GM18873 (cell line): ENCODE data around the gene ARHGDIG.
"Not testable (repeated sequence)": the region's sequence is repeated elsewhere in the genome, so short reads cannot be mapped to it uniquely, and the experiment has no call there.

Experiments used
- ATAC-seq: cut with Tn5 transposase; IDR thresholded peaks from one replicate; pipeline ENCODE4 v1.9.1; 2021; ENCODE audit warnings: mild to moderate bottlenecking, moderate library complexity, moderate number of reproducible peaks; ENCODE audit not compliant: unreplicated experiment, low FRiP score

The ARHGDIG gene

GRCh38 chr16:280552-280951 lies at the start of gene ARHGDIG:
Gene ARHGDIG, plus strand, starts transcription at chr16:280591. Its CDS starts 90 bp downstream, at chr16:280681.
- ATAC-seq = no peak

- no peak for ATAC-seq
Observed at GRCh38 chr16:230949-231348, 49.4 kb upstream of the ARHGDIG start.

GRCh38 chr16:234468-235305 lies 45.7 kb upstream of the ARHGDIG start, which contains the start of gene FAM234A:
Gene FAM234A, plus strand, starts transcription at chr16:234821. Its CDS starts 19,593 bp downstream, at chr16:254414.
- ATAC-seq = peak; percentile 82

GRCh38 chr16:239948-240277 lies 40.5 kb upstream of the ARHGDIG start:
- no peak for ATAC-seq

GRCh38 chr16:240559-240958 lies 39.8 kb upstream of the ARHGDIG start:
- ATAC-seq = no peak

GRCh38 chr16:242281-242680 lies 38.1 kb upstream of the ARHGDIG start:
- ATAC-seq = no peak

GRCh38 chr16:243348-243747 lies 37.0 kb upstream of the ARHGDIG start:
- no peak for ATAC-seq

- ATAC-seq = no peak
Observed at GRCh38 chr16:245105-245504, 35.3 kb upstream of the ARHGDIG start.

- no peak for ATAC-seq
Observed at GRCh38 chr16:247027-247426, 33.4 kb upstream of the ARHGDIG start.

- ATAC-seq = no peak
Observed at GRCh38 chr16:249431-249830, 31.0 kb upstream of the ARHGDIG start.

GRCh38 chr16:252366-253337 lies 27.7 kb upstream of the ARHGDIG start:
- no peak for ATAC-seq

GRCh38 chr16:253833-254232 lies 26.6 kb upstream of the ARHGDIG start:
- no peak for ATAC-seq

- ATAC-seq = no peak
Observed at GRCh38 chr16:254461-254860, 25.9 kb upstream of the ARHGDIG start.

- no peak for ATAC-seq
Observed at GRCh38 chr16:255183-255582, 25.2 kb upstream of the ARHGDIG start.

- ATAC-seq = not testable (repeated sequence)
Observed at GRCh38 chr16:258091-258490, 22.3 kb upstream of the ARHGDIG start.

- ATAC-seq = no peak
Observed at GRCh38 chr16:259226-259625, 21.2 kb upstream of the ARHGDIG start.

GRCh38 chr16:259814-260253 lies 20.6 kb upstream of the ARHGDIG start:
- no peak for ATAC-seq

GRCh38 chr16:260326-260725 lies 20.1 kb upstream of the ARHGDIG start:
- no peak for ATAC-seq

- ATAC-seq = no peak
Observed at GRCh38 chr16:261031-261691, 19.2 kb upstream of the ARHGDIG start.

- ATAC-seq = no peak
Observed at GRCh38 chr16:262121-262745, 18.2 kb upstream of the ARHGDIG start.
